CD14-positive monocyte (primary cell): ENCODE measurements around the gene TSC22D3. TPM values are rescaled to one million over a fixed set of nuclear protein-coding genes. Genes with fewer than 3 reads are reported as not detected.

ENCODE experiments used
- DNase-seq, 3 donors: peaks; one replicate each; pipeline ENCODE4 v3.0.0-alpha.2; 2011 to 2022
- H2AFZ ChIP-seq: 2 replicates; pipeline ENCODE4 v1.6.0; 2012; ENCODE audit warnings: mild to moderate bottlenecking, low read depth, low read length, inconsistent platforms; ENCODE audit not compliant: insufficient read depth, poor library complexity, severe bottlenecking
- H3K27ac ChIP-seq, 2 donors: 1 replicate in 1 of 2; 2 replicates in 1 of 2; pipeline ENCODE4 v1.5.1; 2012 to 2013; ENCODE audit warnings: low read length in 2 of 2, control low read depth in 1 of 2, inconsistent platforms in 1 of 2, low read depth in 1 of 2, mild to moderate bottlenecking in 1 of 2
- H3K27me3 ChIP-seq, 2 donors: one replicate each; pipeline versions ENCODE4 v1.6.0 to v1.6.1; 2011 to 2013; ENCODE audit warnings: low read length in 2 of 2; ENCODE audit not compliant: control insufficient read depth in 2 of 2, insufficient read depth in 2 of 2
- H3K36me3 ChIP-seq, 2 donors: replicated peaks in 1 of 2; 1 replicate in 1 of 2; 2 replicates in 1 of 2; pipeline versions ENCODE4 v1.5.1 to v1.6.1; 2012 to 2013; ENCODE audit warnings: low read length in 2 of 2, control low read depth in 1 of 2, inconsistent platforms in 1 of 2, mild to moderate bottlenecking in 1 of 2; ENCODE audit not compliant: insufficient read depth in 2 of 2, control insufficient read depth in 1 of 2
- H3K4me1 ChIP-seq, 2 donors: 1 replicate in 1 of 2; 2 replicates in 1 of 2; pipeline versions ENCODE4 v1.5.1 to v1.6.1; 2012 to 2013; ENCODE audit warnings: low read length in 2 of 2, control low read depth in 1 of 2, inconsistent platforms in 1 of 2, mild to moderate bottlenecking in 1 of 2, moderate library complexity in 1 of 2; ENCODE audit not compliant: insufficient read depth in 2 of 2, control insufficient read depth in 1 of 2
- H3K4me2 ChIP-seq: replicated peaks from 2 replicates; pipeline ENCODE3; 2012; ENCODE audit warnings: low read length, moderate library complexity, mild to moderate bottlenecking; ENCODE audit not compliant: poor library complexity, severe bottlenecking; ENCODE audit errors: extremely low read depth
- H3K4me3 ChIP-seq, 3 experiments: fragments of 200-600 bp in 1 of 3; sonication (generic) in 1 of 3; replicated peaks in 1 of 3; 1 replicate in 2 of 3; 2 replicates in 1 of 3; pipeline ENCODE4 v1.5.1; 2011 to 2013; ENCODE audit warnings: low read length in 3 of 3, mild to moderate bottlenecking in 3 of 3, control low read depth in 2 of 3, low read depth in 2 of 3, inconsistent platforms in 1 of 3, moderate library complexity in 1 of 3
- H3K79me2 ChIP-seq: 2 replicates; pipeline ENCODE4 v1.6.0; 2012; ENCODE audit warnings: mild to moderate bottlenecking, control low read depth, inconsistent platforms, low read length, moderate library complexity; ENCODE audit not compliant: insufficient read depth
- H3K9ac ChIP-seq: 2 replicates; pipeline ENCODE4 v1.6.0; 2017; ENCODE audit warnings: low read length, mild to moderate bottlenecking; ENCODE audit not compliant: insufficient read depth, poor library complexity, severe bottlenecking
- H3K9me3 ChIP-seq, 2 donors: replicated peaks in 1 of 2; 1 replicate in 1 of 2; 2 replicates in 1 of 2; pipeline versions ENCODE4 v1.5.1 to v1.6.1; 2012 to 2013; ENCODE audit warnings: low read length in 2 of 2, control low read depth in 1 of 2; ENCODE audit not compliant: control insufficient read depth in 1 of 2, insufficient read depth in 1 of 2
- H4K20me1 ChIP-seq: 2 replicates; pipeline ENCODE4 v1.6.0; 2012; ENCODE audit warnings: mild to moderate bottlenecking, low read length, control low read depth, moderate library complexity; ENCODE audit not compliant: insufficient read depth
- H3K27ac Mint-ChIP-seq, 7 donors: one replicate each; pipeline ENCODE4 v1.8.0; 2020; ENCODE audit warnings: mild to moderate bottlenecking in 7 of 7, mixed read lengths in 7 of 7, moderate library complexity in 6 of 7, inconsistent platforms in 2 of 7
- H3K27me3 Mint-ChIP-seq, 3 donors: one replicate each; pipeline ENCODE4 v1.8.0; 2021 to 2022; ENCODE audit warnings: low read depth in 3 of 3, mild to moderate bottlenecking in 3 of 3, mixed read lengths in 3 of 3, moderate library complexity in 3 of 3, inconsistent platforms in 1 of 3
- H3K36me3 Mint-ChIP-seq, 2 donors: one replicate each; pipeline ENCODE4 v1.8.0; 2020; ENCODE audit warnings: mixed read lengths in 2 of 2, inconsistent platforms in 1 of 2, mild to moderate bottlenecking in 1 of 2
- H3K4me1 Mint-ChIP-seq: one replicate; pipeline ENCODE4 v1.8.0; 2020; ENCODE audit warnings: mild to moderate bottlenecking, mixed read lengths
- H3K4me3 Mint-ChIP-seq, 2 donors: one replicate each; pipeline ENCODE4 v1.8.0; 2020; ENCODE audit warnings: mild to moderate bottlenecking in 2 of 2, mixed read lengths in 2 of 2, moderate library complexity in 1 of 2
- H3K9me3 Mint-ChIP-seq, 7 donors: one replicate each; pipeline ENCODE4 v1.8.0; 2020 to 2022; ENCODE audit warnings: mixed read lengths in 7 of 7, mild to moderate bottlenecking in 6 of 7, moderate library complexity in 6 of 7, inconsistent platforms in 2 of 7
- CTCF ChIP-seq: fragments of 200-600 bp; IDR thresholded peaks from one replicate; pipeline ENCODE4 v1.8.0; 2022; ENCODE audit warnings: antibody characterized with exemption, mild to moderate bottlenecking
- WGBS: methylation state at CpG from one replicate; pipeline ENCODE4 v1.1.5; 2013; ENCODE audit warnings: missing lambda C conversion rate; ENCODE audit not compliant: insufficient coverage; 5-methylcytosine and 5-hydroxymethylcytosine counted together
- intact Hi-C, 2 donors: fragments of 100-400 bp; cut with micrococcal nuclease; formaldehyde crosslinking; loops; one replicate each; pipeline versions ENCODE4 v1.15.0 to v1.15.1; 2023
- polyA plus RNA-seq, 3 donors: library from polyadenylated mRNA; depleted of rRNA in 1 of 3; unstranded in 2 of 3; stranded (reverse) in 1 of 3; fragments of 300-500 nt in 2 of 3; fragments of >200 nt in 1 of 3; fragmentation: Illumina TruSeq in 2 of 3; gene quantifications; 1 replicate in 2 of 3; 2 replicates in 1 of 3; pipeline ENCODE4 v1.2.3, GENCODE V29; 2012 to 2021

The TSC22D3 gene
- polyA plus RNA-seq, 3 donors = 171 to 1,562 (median 326) TPM

- H3K27me3 Mint-ChIP-seq = peaks cover 21 to 38% (median 33%) of the 10 kb centered on the region in 3 donors
- intact Hi-C loops = no loop called here
Observed at GRCh38 chrX:107773206-107773605, 2.4 kb downstream of the TSC22D3 start.

GRCh38 chrX:107769581-107770317 is 5.8 kb downstream of the TSC22D3 start:
- no peak overlapping the region for H3K9ac ChIP-seq
- no peak for TF ChIP-seq CTCF
- intact Hi-C loops = no loop called here
- no peaks in the 10 kb centered on the region for H4K20me1 ChIP-seq
- no peak overlapping the region for H3K4me2 ChIP-seq
- DNase-seq = no peak
- no peak overlapping the region for H3K4me3 ChIP-seq
- H3K36me3 ChIP-seq = no peaks in the 10 kb centered on the region
- peaks cover 0 to under 1% of the 10 kb centered on the region in 2 donors for H3K4me1 ChIP-seq
- Mint-ChIP-seq H3K4me1 (peaks cover under 1% of the 10 kb centered on the region), H3K27me3 (peaks cover 7 to 24% (median 17%) of the 10 kb centered on the region in 3 donors), H3K4me3 (no peak overlapping the region), H3K9me3 (peaks cover 0 to under 1% (median 0%) of the 10 kb centered on the region in 7 donors), H3K36me3 (no peaks in the 10 kb centered on the region), H3K27ac (no peak overlapping the region)
- H3K79me2 ChIP-seq = no peaks in the 10 kb centered on the region
- H3K9me3 ChIP-seq = peaks cover 0 to 1% of the 10 kb centered on the region in 2 donors
- no CpG with 5 or more reads among the region's 7 CpGs for WGBS
- no peak overlapping the region for H3K27ac ChIP-seq
- H2AFZ ChIP-seq = no peak overlapping the region
- H3K27me3 ChIP-seq = peaks cover 11 to 16% of the 10 kb centered on the region in 2 donors

More at GRCh38 chrX:107773206-107773605, 2.4 kb downstream of the TSC22D3 start:
- no peak overlapping the region for H3K4me2 ChIP-seq
- H3K27me3 ChIP-seq = peaks cover 12 to 32% of the 10 kb centered on the region in 2 donors
- no peaks in the 10 kb centered on the region for H4K20me1 ChIP-seq
- H2AFZ ChIP-seq = no peak overlapping the region
- DNase-seq = no peak
- H3K9me3 ChIP-seq = peaks cover 0 to 7% of the 10 kb centered on the region in 2 donors
- H3K9ac ChIP-seq = no peak overlapping the region
- no peak overlapping the region for H3K27ac Mint-ChIP-seq
- peaks cover 19 to 23% of the 10 kb centered on the region in 2 donors for H3K4me1 ChIP-seq
- peaks cover 0 to 2% of the 10 kb centered on the region in 2 donors for H3K36me3 Mint-ChIP-seq
- no peak overlapping the region for H3K4me3 Mint-ChIP-seq
- no peak overlapping the region for H3K4me3 ChIP-seq
- H3K9me3 Mint-ChIP-seq = peaks cover 0 to 6% (median 0%) of the 10 kb centered on the region in 7 donors
- H3K79me2 ChIP-seq = no peaks in the 10 kb centered on the region
- H3K36me3 ChIP-seq = no peaks in the 10 kb centered on the region
- H3K27ac ChIP-seq = no peak overlapping the region
- peaks cover 17% of the 10 kb centered on the region for H3K4me1 Mint-ChIP-seq
- no CpG with 5 or more reads among the region's 8 CpGs for WGBS
- no peak for TF ChIP-seq CTCF
